Gastrocnemius medialis (tissue), 4 donors: ENCODE results near the gene EYA4.

Experiments
- CTCF ChIP-seq, 5 experiments: fragments of 450-650 bp in 3 of 5; fragments of 200-600 bp in 2 of 5; sonication (generic) in 2 of 5; IDR thresholded peaks in 4 of 5; conservative IDR thresholded peaks in 1 of 5; 1 replicate in 4 of 5; 2 replicates in 1 of 5; pipeline ENCODE4 v1.5.1; 2016 to 2019; ENCODE audit warnings: antibody characterized with exemption in 5 of 5, mild to moderate bottlenecking in 3 of 5, moderate library complexity in 3 of 5
- POLR2A ChIP-seq, 2 donors: fragments of 450-650 bp; IDR thresholded peaks; one replicate each; pipeline ENCODE4 v1.6.1; 2017; ENCODE audit warnings: antibody characterized with exemption in 2 of 2, mild to moderate bottlenecking in 2 of 2, moderate library complexity in 2 of 2

- no peak for TF ChIP-seq POLR2A (IDR thresholded peaks at IDR 0.05)
- no peak for TF ChIP-seq CTCF (IDR thresholded peaks at IDR 0.05 in 4 of 5, conservative IDR thresholded peaks at IDR 0.05 in 1 of 5)
Measured at GRCh38 chr6:133312006-133312405, 70.8 kb downstream of the EYA4 start.
